NCI-H526 treated with DMSO at 0.1 percent for 48 hours (cell line): ENCODE measurements around the gene RASIP1.

Experiments used
- DNase-seq: peaks from one replicate; lab custom pipeline; 2025; lab: John Stamatoyannopoulos, UW

RASIP1 gene

DNA sequence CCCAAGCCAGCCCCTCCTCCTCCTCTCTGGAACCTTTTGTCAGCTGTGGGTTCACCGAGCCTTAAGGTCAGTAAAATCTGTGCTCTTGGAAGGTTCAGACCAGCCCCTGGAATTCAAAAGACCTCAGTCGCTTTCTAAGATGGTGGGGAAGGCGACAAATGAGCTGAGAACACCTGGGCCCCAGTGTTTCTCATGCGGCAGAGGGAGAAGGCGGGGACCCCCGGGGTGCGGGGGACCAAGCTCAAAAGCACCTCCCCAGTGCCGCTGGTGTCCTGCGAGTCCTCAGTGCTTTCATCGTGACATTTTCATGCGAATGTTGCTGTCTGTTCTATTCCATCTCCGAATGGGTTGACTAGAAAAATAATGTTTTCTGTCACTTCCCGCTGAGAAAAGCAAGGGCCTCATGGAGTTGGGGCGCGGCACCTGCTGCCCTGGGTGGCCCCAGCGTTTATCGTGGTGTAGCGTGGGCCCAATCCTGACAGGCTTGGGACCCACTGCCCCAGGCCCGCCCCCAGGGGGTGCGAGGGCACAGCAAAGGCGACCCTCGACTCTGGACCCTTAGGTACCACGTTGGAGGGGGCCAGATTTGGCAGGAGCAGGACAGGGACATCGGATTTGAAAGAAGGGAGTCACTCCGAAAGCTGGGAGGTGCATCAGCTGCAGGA lies 66.8 kb downstream of the RASIP1 start:
- no peak for DNase-seq

DNA sequence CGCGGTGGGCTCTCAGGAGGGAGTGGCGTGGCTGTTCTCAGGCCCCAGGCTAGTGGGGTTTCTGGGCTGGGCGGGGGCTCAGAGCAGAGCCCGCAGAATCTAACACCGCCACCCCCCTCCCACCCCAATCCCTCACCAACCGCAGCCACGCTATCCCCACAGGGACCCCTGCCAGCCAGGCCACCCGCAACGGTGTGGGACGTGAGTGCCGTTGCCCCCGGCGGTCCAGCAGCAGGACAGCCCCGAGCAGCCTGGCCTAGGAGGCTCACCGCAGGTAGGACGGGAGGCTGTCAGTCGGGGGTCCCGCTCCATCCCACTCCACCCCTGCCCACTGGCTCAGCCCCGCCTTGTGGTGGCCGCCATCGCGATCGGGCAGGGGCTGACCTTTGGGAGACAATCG lies 67.4 kb downstream of the RASIP1 start, which contains the start of gene NTN5:
Gene NTN5 (minus strand): TSS at position 24 of the 400 bp plus-strand sequence. CDS start 2,031 bp downstream, outside the sequence.
- DNase-seq: no peak

DNA sequence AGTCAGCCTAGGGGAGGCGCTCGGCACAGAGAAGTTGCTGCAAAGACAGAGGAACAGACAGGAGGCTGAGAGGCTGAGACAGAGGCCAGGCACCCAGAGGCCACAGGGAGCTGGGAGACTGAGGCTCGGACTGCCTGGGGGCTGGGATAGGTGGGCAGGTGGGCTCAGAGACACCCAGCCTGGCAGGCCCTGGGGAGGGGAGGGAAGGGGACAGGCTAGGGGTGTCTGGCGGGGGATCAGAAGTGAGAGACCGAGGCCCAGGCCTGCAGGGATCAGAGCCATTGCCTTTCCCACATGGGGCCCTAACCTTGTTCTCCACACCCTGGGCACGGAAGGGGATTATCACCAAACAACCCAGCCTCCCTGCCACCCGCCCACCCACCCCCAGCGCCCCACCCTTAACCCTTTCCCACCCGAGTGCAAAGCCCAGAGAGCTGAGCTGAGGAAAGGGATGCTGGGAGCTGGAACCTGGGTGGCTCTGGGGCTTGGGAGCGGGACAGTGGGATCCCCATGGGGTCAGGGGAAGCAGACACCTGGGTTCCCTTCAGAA lies 68.9 kb downstream of the RASIP1 start:
- DNase-seq: no peak

DNA sequence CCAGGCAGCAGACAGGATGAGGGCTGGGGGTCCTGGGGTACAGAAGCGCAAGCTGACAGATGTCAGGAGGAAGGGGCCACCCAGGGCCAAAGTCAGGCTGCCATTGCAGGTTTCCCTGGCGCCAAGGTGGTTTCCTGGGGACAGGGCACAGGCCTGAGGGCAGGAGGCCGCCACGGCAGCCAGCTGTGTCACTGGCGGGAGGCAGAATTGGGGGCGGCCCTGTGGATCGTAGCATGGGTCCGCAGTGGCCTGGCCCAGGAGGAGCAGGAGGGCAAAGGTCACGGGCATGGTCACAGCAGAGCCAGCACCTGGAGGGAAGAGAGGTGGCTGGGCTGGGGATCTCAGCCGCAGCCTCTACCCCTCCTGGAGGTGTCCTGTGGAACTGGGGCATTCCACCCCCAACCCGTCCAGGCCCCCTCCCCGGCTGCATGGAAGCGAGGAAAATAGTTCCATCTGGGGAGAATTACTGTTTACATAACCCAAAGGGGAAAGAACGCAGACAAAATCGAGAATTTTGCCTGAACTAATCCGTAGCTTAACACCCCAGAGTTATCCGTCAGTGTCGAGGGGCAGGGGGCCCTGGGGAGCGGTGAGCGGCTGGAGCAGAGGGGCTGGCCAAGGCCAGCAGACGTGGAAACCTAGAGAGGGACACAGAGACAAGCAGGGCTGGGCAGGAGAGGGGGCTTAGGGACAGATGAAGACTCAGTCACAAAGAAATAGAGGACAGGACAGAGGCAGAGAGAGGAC lies 69.5 kb downstream of the RASIP1 start:
- DNase-seq: no peak
